Effector memory CD4-positive, alpha-beta T cell (primary cell): Measurements from ENCODE around the gene ZNF526.
"Not testable (repeated sequence)": the region's sequence is repeated elsewhere in the genome, so short reads cannot be mapped to it uniquely, and the experiment has no call there.

Source experiments
- DNase-seq, 3 donors: peaks; one replicate each; pipeline ENCODE4 v3.0.0-alpha.2; 2020
- H3K27ac ChIP-seq: 2 replicates; pipeline ENCODE4 v1.7.0; 2013; ENCODE audit warnings: mild to moderate bottlenecking, low read length, moderate library complexity; ENCODE audit not compliant: insufficient read depth, poor library complexity, severe bottlenecking
- H3K27me3 ChIP-seq: replicated peaks from 2 replicates; pipeline ENCODE4 v1.7.0; 2013; ENCODE audit warnings: mild to moderate bottlenecking, low read length; ENCODE audit not compliant: insufficient read depth, control insufficient read depth, poor library complexity, severe bottlenecking
- H3K36me3 ChIP-seq: 2 replicates; pipeline ENCODE4 v1.7.0; 2013; ENCODE audit warnings: mild to moderate bottlenecking, low read length, moderate library complexity; ENCODE audit not compliant: control insufficient read depth, insufficient read depth
- H3K4me1 ChIP-seq: 2 replicates; pipeline ENCODE4 v1.7.0; 2013; ENCODE audit warnings: low read length, mild to moderate bottlenecking; ENCODE audit not compliant: control insufficient read depth, insufficient read depth, poor library complexity, severe bottlenecking
- H3K4me3 ChIP-seq: 2 replicates; pipeline ENCODE4 v1.7.0; 2013; ENCODE audit warnings: low read length, low read depth, mild to moderate bottlenecking; ENCODE audit not compliant: insufficient read depth, poor library complexity, severe bottlenecking
- H3K9me3 ChIP-seq: 2 replicates; pipeline ENCODE4 v1.7.0; 2013; ENCODE audit warnings: mild to moderate bottlenecking, low read length, moderate library complexity; ENCODE audit not compliant: control insufficient read depth

ZNF526 gene

DNA sequence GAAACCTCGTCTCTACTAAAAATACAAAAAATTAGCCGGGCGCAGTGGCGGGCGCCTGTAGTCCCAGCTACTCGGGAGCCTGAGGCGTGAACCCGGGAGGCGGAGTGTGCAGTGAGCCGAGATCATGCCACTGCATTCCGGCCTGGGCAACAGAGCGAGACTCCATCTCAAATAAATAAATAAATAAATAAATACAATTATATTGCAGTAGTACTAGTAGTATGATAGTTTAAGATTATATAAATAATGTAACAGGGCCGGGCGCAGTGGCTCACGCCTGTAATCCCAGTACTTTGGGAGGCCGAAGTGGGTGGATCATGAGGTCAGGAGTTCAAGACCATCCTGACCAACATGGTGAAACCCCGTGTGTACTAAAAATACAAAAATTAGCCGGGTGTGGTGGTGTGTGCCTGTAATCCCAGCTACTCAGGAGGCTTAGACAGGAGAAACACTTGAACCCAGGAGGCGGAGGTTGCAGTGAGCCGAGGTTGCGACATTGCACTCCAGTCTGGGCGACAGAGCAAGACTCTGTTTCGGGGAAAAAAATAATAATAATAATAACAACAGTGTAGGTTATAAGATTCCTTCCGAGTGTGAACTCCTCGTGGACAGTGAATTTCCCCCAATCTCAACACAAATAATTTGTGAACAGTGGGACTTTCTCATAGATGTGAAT is 47.0 kb downstream of the ZNF526 start:
- H3K4me1 ChIP-seq, result peaks cover 26% of the 10 kb centered on the region
- peak overlapping the region; percentile 99 for H3K27ac ChIP-seq
- not testable (repeated sequence) for DNase-seq, H3K36me3 ChIP-seq, H3K9me3 ChIP-seq, H3K27me3 ChIP-seq, H3K4me3 ChIP-seq

- Histone ChIP-seq H3K4me1 (peaks cover 26% of the 10 kb centered on the region), H3K9me3 (no peaks in the 10 kb centered on the region), H3K27me3 (no peaks in the 10 kb centered on the region), H3K27ac (peak overlapping the region; percentile 99), H3K4me3 (peak overlapping the region; percentile 63), H3K36me3 (peaks cover 10% of the 10 kb centered on the region)
- no peak for DNase-seq
These were observed 47.6 kb downstream of the ZNF526 start for GRCh38 chr19:42267644-42268141.

GRCh38 chr19:42268142-42268703 is 48.1 kb downstream of the ZNF526 start:
- no peaks in the 10 kb centered on the region for H3K27me3 ChIP-seq
- peaks cover 15% of the 10 kb centered on the region for H3K36me3 ChIP-seq
- peak; percentile 97 to 99 (median 99) for DNase-seq
- peak overlapping the region; percentile 99 for H3K27ac ChIP-seq
- peak overlapping the region; percentile 63 for H3K4me3 ChIP-seq
- H3K4me1 ChIP-seq, result peaks cover 26% of the 10 kb centered on the region
- H3K9me3 ChIP-seq, result no peaks in the 10 kb centered on the region

- Histone ChIP-seq H3K27ac (peak within 1 kb of the TSS; percentile 99), H3K4me1 (peaks cover 26% of the 10 kb centered on the region)
- peak; percentile 99 for DNase-seq
These were observed 48.8 kb downstream of the ZNF526 start, which contains the start of gene CIC for GRCh38 chr19:42268704-42269477. CIC (plus strand) TSS chr19:42269252; CDS start chr19:42271784, 2,532 bp downstream.

GRCh38 chr19:42269478-42270345 is 49.6 kb downstream of the ZNF526 start:
- Histone ChIP-seq H3K27me3 (no peaks in the 10 kb centered on the region), H3K4me1 (peaks cover 26% of the 10 kb centered on the region), H3K4me3 (peak overlapping the region; percentile 55), H3K9me3 (no peaks in the 10 kb centered on the region), H3K36me3 (peaks cover 30% of the 10 kb centered on the region), H3K27ac (peak overlapping the region; percentile 93)
- no peak for DNase-seq

More at GRCh38 chr19:42268704-42269477, 48.8 kb downstream of the ZNF526 start, which contains the start of gene CIC:
- H3K36me3 ChIP-seq, result peaks cover 22% of the 10 kb centered on the region
- H3K27me3 ChIP-seq, result no peaks in the 10 kb centered on the region
- H3K9me3 ChIP-seq, result no peaks in the 10 kb centered on the region
- peak within 1 kb of the TSS; percentile 63 for H3K4me3 ChIP-seq

DNA sequence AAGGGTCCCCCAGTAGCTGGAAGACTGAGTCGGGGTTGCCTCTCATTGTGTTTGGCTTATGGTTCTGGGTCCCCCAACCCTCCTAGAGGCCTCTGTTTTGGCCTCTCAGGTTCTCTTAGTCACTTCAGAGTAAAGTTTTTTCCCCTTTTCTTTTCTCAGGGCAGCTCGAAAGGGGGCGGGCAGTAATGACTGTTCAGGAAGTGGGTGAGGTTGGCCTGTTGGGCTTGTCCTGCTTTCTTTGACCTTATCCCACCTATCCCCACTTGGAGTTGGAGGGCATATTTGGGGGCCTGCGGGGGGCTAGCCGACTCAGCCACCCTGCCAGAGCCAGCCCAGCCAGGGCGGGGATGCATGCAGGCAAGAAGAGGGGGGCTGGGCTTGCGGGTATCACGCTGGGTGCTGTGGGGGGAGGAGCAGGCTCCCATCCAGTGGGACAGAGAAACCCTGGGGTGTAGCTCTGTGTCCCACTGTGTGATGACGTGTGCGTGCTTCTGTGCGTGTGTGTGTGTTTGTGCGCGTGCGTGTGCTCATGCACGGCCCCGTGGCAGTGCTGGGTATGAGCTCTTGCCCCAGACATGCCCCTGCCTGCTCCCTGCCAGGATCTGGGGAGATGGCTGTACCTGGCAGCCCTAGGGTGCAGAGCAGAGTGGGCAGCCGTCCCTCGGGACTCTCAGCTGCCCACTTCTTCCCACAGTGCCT is 50.4 kb downstream of the ZNF526 start:
- H3K27me3 ChIP-seq, result no peaks in the 10 kb centered on the region
- peak overlapping the region; percentile 55 for H3K4me3 ChIP-seq
- H3K4me1 ChIP-seq, result peaks cover 30% of the 10 kb centered on the region
- peak overlapping the region; percentile 93 for H3K27ac ChIP-seq
- H3K36me3 ChIP-seq, result peaks cover 32% of the 10 kb centered on the region
- no peaks in the 10 kb centered on the region for H3K9me3 ChIP-seq
- DNase-seq, result peak; percentile 51 to 74 (median 67)

GRCh38 chr19:42271045-42271419 is 50.9 kb downstream of the ZNF526 start:
- no peak for DNase-seq
- Histone ChIP-seq H3K9me3 (no peaks in the 10 kb centered on the region), H3K27ac (peak overlapping the region; percentile 93), H3K4me1 (peaks cover 30% of the 10 kb centered on the region), H3K4me3 (peak overlapping the region; percentile 55), H3K36me3 (peaks cover 32% of the 10 kb centered on the region), H3K27me3 (no peaks in the 10 kb centered on the region)

GRCh38 chr19:42271861-42272534 is 51.9 kb downstream of the ZNF526 start:
- Histone ChIP-seq H3K36me3 (peaks cover 32% of the 10 kb centered on the region), H3K27ac (no peak overlapping the region), H3K4me3 (no peak overlapping the region), H3K4me1 (peaks cover 37% of the 10 kb centered on the region), H3K27me3 (no peaks in the 10 kb centered on the region), H3K9me3 (no peaks in the 10 kb centered on the region)
- DNase-seq, result no peak
